Left lung (tissue), 10 donors: ENCODE results near the gene ALOX5. TPM values are rescaled to one million over a fixed set of nuclear protein-coding genes. Genes with fewer than 3 reads are reported as not detected.

Source experiments
- ATAC-seq: fragments of 200-7000 bp; cut with Tn5 transposase; one replicate; pipeline ENCODE4 v1.9.1; 2020; ENCODE audit warnings: moderate library complexity
- DNase-seq, 4 donors: peaks; one replicate each; pipeline ENCODE4 v3.0.0-alpha.2; 2013 to 2020
- H3K27ac ChIP-seq, 2 donors: fragments of 200-600 bp; sonication (generic) in 1 of 2; one replicate each; pipeline versions ENCODE4 v1.5.0 to v1.8.0; 2020 to 2021
- H3K27me3 ChIP-seq, 2 donors: fragments of 200-600 bp; sonication (generic) in 1 of 2; one replicate each; pipeline versions ENCODE4 v1.5.0 to v1.8.0; 2020 to 2021
- H3K36me3 ChIP-seq, 2 donors: fragments of 200-600 bp; sonication (generic) in 1 of 2; one replicate each; pipeline versions ENCODE4 v1.5.0 to v1.8.0; 2020 to 2021
- H3K4me1 ChIP-seq, 2 donors: fragments of 200-600 bp; one replicate each; pipeline ENCODE4 v1.8.0; 2021
- H3K4me3 ChIP-seq, 2 donors: fragments of 200-600 bp; sonication (generic) in 1 of 2; one replicate each; pipeline versions ENCODE4 v1.5.0 to v1.8.0; 2020 to 2021; ENCODE audit warnings: mild to moderate bottlenecking in 1 of 2
- H3K9me3 ChIP-seq, 2 donors: fragments of 200-600 bp; sonication (generic) in 1 of 2; one replicate each; pipeline versions ENCODE4 v1.5.0 to v1.8.0; 2020 to 2021
- intact Hi-C, 2 donors: fragments of 100-400 bp; cut with DNase I; formaldehyde crosslinking; loops; one replicate each; pipeline versions ENCODE4 v1.11.2 to v1.14.2; 2022
- polyA plus RNA-seq, 6 donors: library from polyadenylated mRNA; unstranded; fragments of 120-200 nt; gene quantifications; one replicate each; pipeline ENCODE4 v1.2.1, GENCODE V29; 2013; ENCODE audit not compliant: insufficient read length in 6 of 6
- total RNA-seq, 2 donors: library from RNA; stranded (reverse); fragmentation: NEBNext Ultra II Directional; extraction: Animal tissue kit (Norgen Biotek cat#: 25700); gene quantifications; one replicate each; pipeline ENCODE4 v1.2.1, GENCODE V29; 2021
- TF ChIP-seq, protein P1 (sequence below), 2 donors: fragments of 200-600 bp; sonication (generic) in 1 of 2; IDR thresholded peaks; one replicate each; pipeline versions ENCODE4 v1.5.0 to v1.8.0; 2021; ENCODE audit warnings: antibody characterized with exemption in 2 of 2
- donor health status: DM: no; HTN: yes; CAD: no.
- donor health status: DM: no; HTN: no; CAD: no.

Gene ALOX5
- total and polyA plus RNA-seq, 8 donors = 1.1 to 145 (median 1.7) TPM

DNA sequence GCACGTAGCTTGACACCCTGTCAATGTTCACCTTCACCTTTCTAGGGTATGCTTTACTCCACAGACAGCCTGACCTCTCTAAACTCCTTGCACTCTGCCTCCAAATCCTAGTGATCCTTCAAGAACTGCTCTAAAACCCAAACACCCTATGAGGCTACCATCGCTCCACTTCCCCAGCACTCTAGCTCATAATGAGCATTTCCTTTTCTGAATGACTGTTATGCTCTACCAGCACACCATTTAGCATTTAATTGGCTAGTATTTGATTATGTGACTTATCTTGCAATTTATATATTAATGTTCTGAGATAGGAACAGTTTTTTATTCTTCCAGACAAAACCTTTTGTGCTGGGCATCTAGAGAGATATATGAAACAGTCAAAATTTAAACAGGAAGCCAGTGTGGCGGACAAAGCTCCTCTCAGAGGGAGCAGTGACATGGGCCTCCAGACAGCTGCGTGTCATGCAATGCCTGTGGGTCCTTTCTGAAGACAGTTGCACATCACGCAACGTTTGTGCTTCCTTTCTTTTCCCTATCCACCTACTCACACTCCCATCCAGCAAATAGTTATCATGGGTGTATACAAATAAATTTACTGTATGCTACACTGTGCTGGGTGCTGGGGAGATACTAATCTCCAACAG, 86.3 kb downstream of the ALOX5 start:
- Histone ChIP-seq H3K36me3 (peaks cover 0 to 31% of the 10 kb centered on the region in 2 donors), H3K27me3 (no peaks in the 10 kb centered on the region), H3K4me3 (no peak overlapping the region), H3K9me3 (no peaks in the 10 kb centered on the region), H3K27ac (peak overlapping the region in 1 of 2 donors; percentile 85), H3K4me1 (peaks cover 0 to 46% of the 10 kb centered on the region in 2 donors)
- DNase-seq = no peak
- TF ChIP-seq, protein P1, sequence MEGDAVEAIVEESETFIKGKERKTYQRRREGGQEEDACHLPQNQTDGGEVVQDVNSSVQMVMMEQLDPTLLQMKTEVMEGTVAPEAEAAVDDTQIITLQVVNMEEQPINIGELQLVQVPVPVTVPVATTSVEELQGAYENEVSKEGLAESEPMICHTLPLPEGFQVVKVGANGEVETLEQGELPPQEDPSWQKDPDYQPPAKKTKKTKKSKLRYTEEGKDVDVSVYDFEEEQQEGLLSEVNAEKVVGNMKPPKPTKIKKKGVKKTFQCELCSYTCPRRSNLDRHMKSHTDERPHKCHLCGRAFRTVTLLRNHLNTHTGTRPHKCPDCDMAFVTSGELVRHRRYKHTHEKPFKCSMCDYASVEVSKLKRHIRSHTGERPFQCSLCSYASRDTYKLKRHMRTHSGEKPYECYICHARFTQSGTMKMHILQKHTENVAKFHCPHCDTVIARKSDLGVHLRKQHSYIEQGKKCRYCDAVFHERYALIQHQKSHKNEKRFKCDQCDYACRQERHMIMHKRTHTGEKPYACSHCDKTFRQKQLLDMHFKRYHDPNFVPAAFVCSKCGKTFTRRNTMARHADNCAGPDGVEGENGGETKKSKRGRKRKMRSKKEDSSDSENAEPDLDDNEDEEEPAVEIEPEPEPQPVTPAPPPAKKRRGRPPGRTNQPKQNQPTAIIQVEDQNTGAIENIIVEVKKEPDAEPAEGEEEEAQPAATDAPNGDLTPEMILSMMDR (IDR thresholded peaks at IDR 0.05) = no peak
- peak; percentile 7 for ATAC-seq
- intact Hi-C loops = no loop called here

DNA sequence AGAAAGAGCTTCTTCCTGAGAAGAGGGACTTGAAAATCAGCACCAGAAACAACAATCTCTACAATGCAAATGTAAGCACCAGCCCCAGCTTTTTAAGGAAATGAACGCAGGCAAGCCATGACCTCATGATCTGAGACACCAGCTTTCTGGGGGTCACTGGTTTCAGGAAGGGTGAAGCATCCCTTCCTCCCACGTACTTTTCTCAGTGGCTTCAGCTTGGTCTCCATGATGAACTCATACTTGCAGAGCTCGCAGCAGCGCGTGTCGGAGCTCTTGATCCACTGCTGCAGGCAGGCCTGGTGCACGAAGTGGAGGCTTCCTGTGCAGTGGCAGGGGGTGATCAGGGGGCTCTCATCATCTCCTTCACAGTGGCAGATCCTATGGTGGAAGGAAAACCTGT, 87.0 kb downstream of the ALOX5 start:
- H3K27ac ChIP-seq = peak overlapping the region in 1 of 2 donors; percentile 85
- peaks cover 0 to 31% of the 10 kb centered on the region in 2 donors for H3K36me3 ChIP-seq
- peaks cover 0 to 50% of the 10 kb centered on the region in 2 donors for H3K4me1 ChIP-seq
- ATAC-seq (peak; percentile 6), DNase-seq (peak in 1 of 4 donors; percentile 68)
- intact Hi-C loops = no loop called here
- no peaks in the 10 kb centered on the region for H3K27me3 ChIP-seq
- H3K9me3 ChIP-seq = no peaks in the 10 kb centered on the region
- H3K4me3 ChIP-seq = no peak overlapping the region
- TF ChIP-seq, protein P1 (IDR thresholded peaks at IDR 0.05) = no peak

DNA sequence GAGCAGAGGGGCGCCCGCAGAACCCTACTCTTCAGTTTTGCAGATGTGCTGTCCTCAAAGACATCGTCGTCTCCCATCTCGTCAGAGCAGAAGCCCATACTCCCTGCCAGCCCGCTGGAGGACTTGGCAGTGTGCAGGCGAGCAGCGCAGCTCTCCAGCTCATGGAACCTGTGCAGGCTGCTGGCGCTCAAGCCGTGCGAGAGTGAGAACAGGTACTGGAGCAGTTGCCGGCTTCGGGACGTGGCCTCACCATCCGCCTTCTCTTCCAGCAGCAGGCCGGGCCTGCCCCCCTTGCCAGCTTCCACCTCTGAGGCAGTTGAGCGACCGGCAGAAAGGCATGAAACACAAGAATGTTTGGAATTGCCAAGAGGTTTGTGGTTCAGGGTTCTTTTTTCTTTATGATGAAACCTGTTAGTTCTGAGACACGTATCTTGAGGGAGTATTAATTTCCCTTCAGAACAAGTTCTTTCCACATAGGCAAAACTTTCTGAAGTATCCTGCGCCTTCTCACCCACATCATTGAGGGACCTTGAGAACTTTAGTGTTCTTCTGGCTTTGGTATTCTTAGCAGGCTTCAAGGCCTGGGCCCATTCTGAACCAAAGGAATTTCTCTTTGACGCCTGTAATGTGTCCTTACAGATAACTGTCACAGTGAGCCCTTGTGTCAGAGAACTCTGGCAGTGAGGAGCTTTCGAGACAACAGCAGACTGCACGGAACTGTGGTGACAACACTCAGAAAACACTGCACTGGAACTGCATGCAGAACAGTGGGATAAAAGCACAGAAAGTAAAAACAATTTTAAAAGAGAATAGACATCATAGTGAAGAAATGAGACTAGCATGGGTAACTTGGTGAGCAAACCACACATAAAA, 89.5 kb downstream of the ALOX5 start:
- Histone ChIP-seq H3K9me3 (no peaks in the 10 kb centered on the region), H3K4me3 (peak overlapping the region in 1 of 2 donors; percentile 10), H3K4me1 (peaks cover 0 to 61% of the 10 kb centered on the region in 2 donors), H3K27ac (peak overlapping the region in 1 of 2 donors; percentile 85), H3K27me3 (no peaks in the 10 kb centered on the region), H3K36me3 (peaks cover 0 to 13% of the 10 kb centered on the region in 2 donors)
- DNase-seq = peak in 1 of 4 donors; percentile 86
- TF ChIP-seq, protein P1 (IDR thresholded peaks at IDR 0.05) = no peak
- intact Hi-C loops = no loop called here
- ATAC-seq = no peak

DNA sequence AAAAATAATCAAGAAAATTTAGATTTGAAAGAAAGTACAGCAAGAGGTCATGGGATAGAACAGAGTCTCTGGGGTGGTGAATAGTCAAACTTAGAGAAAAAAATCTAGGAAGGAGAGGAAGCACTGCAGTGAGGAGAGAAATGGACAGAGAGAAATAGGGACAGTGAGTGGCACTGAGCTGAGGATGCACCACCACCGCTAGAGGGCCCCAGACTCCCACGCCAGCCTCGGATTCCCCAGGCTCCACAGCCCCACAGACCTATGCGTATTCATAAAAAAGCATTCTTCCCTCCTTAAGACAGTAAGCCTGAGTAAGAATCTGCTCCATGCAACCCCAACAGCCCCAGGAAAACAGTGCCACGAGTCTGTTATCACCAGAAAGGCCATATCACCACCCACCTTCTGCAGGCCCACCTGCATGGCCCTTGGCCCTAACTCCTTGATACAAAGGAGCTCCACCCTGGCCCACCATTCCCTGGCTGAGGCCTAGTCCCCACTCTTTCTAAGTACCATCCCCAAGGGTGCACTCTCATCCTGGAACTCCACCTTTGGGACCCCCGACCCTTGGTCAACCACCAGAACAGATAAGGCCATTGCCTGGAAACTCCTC, 91.0 kb downstream of the ALOX5 start:
- ATAC-seq (peak; percentile 96), DNase-seq (peak; percentile 57 to 93 (median 78))
- peaks cover 1 to 59% of the 10 kb centered on the region in 2 donors for H3K4me1 ChIP-seq
- no peaks in the 10 kb centered on the region for H3K27me3 ChIP-seq
- no peaks in the 10 kb centered on the region for H3K36me3 ChIP-seq
- H3K27ac ChIP-seq = peak overlapping the region in 1 of 2 donors; percentile 85
- H3K9me3 ChIP-seq = no peaks in the 10 kb centered on the region
- no peak overlapping the region for H3K4me3 ChIP-seq
- TF ChIP-seq, protein P1 (IDR thresholded peaks at IDR 0.05) = peak; percentile 87 to 92
- intact Hi-C loops = no loop called here
